AG04450 (cell line): ENCODE measurements around the gene FRMD8. TPM values are rescaled to one million over a fixed set of nuclear protein-coding genes. Genes with fewer than 3 reads are reported as not detected.

Source experiments
- CTCF ChIA-PET: fragments of 300-600, 350-600 bp; formaldehyde crosslinking; extraction: SDS; loops from one replicate; lab custom pipeline; 2022; ENCODE audit warnings: antibody characterized with exemption, inconsistent platforms; lab: Charles Lee
- POLR2A ChIA-PET: fragments of 350-600 bp; formaldehyde crosslinking; extraction: SDS; loops from one replicate; lab custom pipeline; 2021; ENCODE audit warnings: antibody characterized with exemption, inconsistent platforms; lab: Yijun Ruan, JAX
- DNase-seq: peaks from one replicate; pipeline ENCODE4 v3.0.0-alpha.2; 2011; ENCODE audit warnings: low read depth, low spot score
- H3K27ac ChIP-seq: one replicate; pipeline ENCODE4 v1.5.1; 2012; ENCODE audit warnings: low read depth, low read length, control low read depth
- H3K27me3 ChIP-seq: one replicate; pipeline ENCODE4 v1.6.0; 2012; ENCODE audit warnings: low read length; ENCODE audit not compliant: control insufficient read depth, insufficient read depth
- H3K4me3 ChIP-seq: 2 replicates; pipeline ENCODE4 v1.5.1; 2011; ENCODE audit warnings: mild to moderate bottlenecking, low read depth, low read length, control low read depth
- H3K9me3 ChIP-seq: 2 replicates; pipeline ENCODE4 v1.5.1; 2012; ENCODE audit warnings: low read length; ENCODE audit not compliant: control insufficient read depth, insufficient read depth
- CTCF ChIP-seq: IDR thresholded peaks from 2 replicates; pipeline ENCODE4 v1.5.1; 2011; ENCODE audit warnings: low read depth, low read length, control low read depth, inconsistent platforms
- polyA plus RNA-seq: library from polyadenylated mRNA; depleted of rRNA; stranded (reverse); fragments of >200 nt; gene quantifications from 2 replicates; pipeline ENCODE4 v1.2.3, GENCODE V29; 2011

The FRMD8 gene
- polyA plus RNA-seq, 1 experiment: 10.7 TPM

- Histone ChIP-seq H3K9me3 (no peaks in the 10 kb centered on the region), H3K4me3 (peak overlapping the region; percentile 25), H3K27me3 (no peaks in the 10 kb centered on the region), H3K27ac (no peak overlapping the region)
- POLR2A ChIA-PET: interaction anchor here (0.9 to 1.6 kb wide), 5 partner anchors 13 to 74 kb away, joined by 3 to 8 read pairs (median 5); partner anchors contain the start of gene MALAT1
- CTCF ChIA-PET: no interaction called here
- no peak for DNase-seq
- no peak for TF ChIP-seq CTCF
Observed at GRCh38 chr11:65434057-65434666, 47.7 kb downstream of the FRMD8 start.

- no peak overlapping the region for H3K4me3 ChIP-seq
- no peak for DNase-seq
- no peaks in the 10 kb centered on the region for H3K27me3 ChIP-seq
- no peak for TF ChIP-seq CTCF
- H3K9me3 ChIP-seq: no peaks in the 10 kb centered on the region
- no peak overlapping the region for H3K27ac ChIP-seq
- ChIA-PET CTCF (no interaction called here), POLR2A (interaction anchor here (0.9 to 3.1 kb wide), 5 partner anchors 13 to 72 kb away, joined by 3 to 37 read pairs (median 5); partner anchors contain the start of gene MALAT1)
Observed at GRCh38 chr11:65434667-65435410, 48.4 kb downstream of the FRMD8 start.

- no peaks in the 10 kb centered on the region for H3K27me3 ChIP-seq
- H3K9me3 ChIP-seq: no peaks in the 10 kb centered on the region
- no peak overlapping the region for H3K27ac ChIP-seq
- no peak for TF ChIP-seq CTCF
- ChIA-PET CTCF (no interaction called here), POLR2A (interaction anchor here (0.9 to 3.1 kb wide), 4 partner anchors 11 to 71 kb away, joined by 3 to 37 read pairs (median 12); partner anchors contain the start of gene NEAT1)
- H3K4me3 ChIP-seq: no peak overlapping the region
- no peak for DNase-seq
Observed at GRCh38 chr11:65435411-65435931, 49.0 kb downstream of the FRMD8 start.

- Histone ChIP-seq H3K9me3 (no peaks in the 10 kb centered on the region), H3K4me3 (no peak overlapping the region; the same call in 1 of the 2 replicates), H3K27me3 (no peaks in the 10 kb centered on the region), H3K27ac (no peak overlapping the region)
- ChIA-PET POLR2A (interaction anchor here (0.7 to 3.1 kb wide), 6 partner anchors 10 to 71 kb away, joined by 3 to 37 read pairs (median 11); partner anchors contain the start of gene NEAT1), CTCF (no interaction called here)
- no peak for DNase-seq
- TF ChIP-seq CTCF: no peak
Observed at GRCh38 chr11:65435981-65436411, 49.6 kb downstream of the FRMD8 start.
